RWPE2 (cell line): ENCODE results near the gene FRMD4B.

ENCODE experiments used
- ATAC-seq: fragments of 200-7000 bp; cut with Tn5 transposase; 3 replicates; pipeline ENCODE4 v1.9.1; 2021; ENCODE audit warnings: low read depth
- DNase-seq: peaks from one replicate; pipeline ENCODE4 v3.0.0-alpha.2; 2020; ENCODE audit warnings: low spot score
- H3K27ac ChIP-seq: fragments of 450-650 bp; 2 replicates; pipeline ENCODE4 v1.5.1; 2017; ENCODE audit warnings: mild to moderate bottlenecking; ENCODE audit not compliant: poor library complexity, severe bottlenecking
- H3K27me3 ChIP-seq: fragments of 250-450 bp; sonication (Bioruptor Pico); 2 replicates; pipeline ENCODE4 v1.5.1; 2021; ENCODE audit warnings: mild to moderate bottlenecking, moderate library complexity; ENCODE audit not compliant: insufficient read depth, poor library complexity, severe bottlenecking
- H3K36me3 ChIP-seq: fragments of 250-450 bp; sonication (Bioruptor Pico); 2 replicates; pipeline ENCODE4 v1.5.1; 2020; ENCODE audit warnings: low read depth, mild to moderate bottlenecking, moderate library complexity
- H3K4me1 ChIP-seq: fragments of 250-450 bp; sonication (Bioruptor Pico); 2 replicates; pipeline ENCODE4 v1.5.1; 2021; ENCODE audit warnings: mild to moderate bottlenecking, moderate library complexity; ENCODE audit not compliant: insufficient read depth, poor library complexity, severe bottlenecking
- H3K4me3 ChIP-seq: fragments of 250-450 bp; sonication (Bioruptor Pico); 2 replicates; pipeline ENCODE4 v1.5.1; 2021; ENCODE audit warnings: mild to moderate bottlenecking, moderate library complexity; ENCODE audit not compliant: severe bottlenecking
- H3K9me3 ChIP-seq: fragments of 250-450 bp; sonication (Bioruptor Pico); 2 replicates; pipeline ENCODE4 v1.5.1; 2021; ENCODE audit warnings: mild to moderate bottlenecking, moderate library complexity; ENCODE audit not compliant: severe bottlenecking
- CTCF ChIP-seq: fragments of 450-650 bp; IDR thresholded peaks from one replicate; pipeline ENCODE4 v1.5.1; 2017; ENCODE audit warnings: mild to moderate bottlenecking, moderate library complexity; ENCODE audit not compliant: poor library complexity, severe bottlenecking

The FRMD4B gene

GRCh38 chr3:69385723-69386555 is at the start of gene FRMD4B:
TSS of gene FRMD4B (minus strand) at chr3:69386088. CDS start at chr3:69385989, 99 bp downstream.
- H3K27ac ChIP-seq: peak within 1 kb of the TSS; percentile 32

GRCh38 chr3:69433969-69434325 is 48.1 kb upstream of the FRMD4B start:
- Histone ChIP-seq H3K36me3 (peaks cover 23% of the 10 kb centered on the region), H3K27me3 (no peaks in the 10 kb centered on the region), H3K9me3 (no peaks in the 10 kb centered on the region), H3K4me3 (no peak overlapping the region), H3K4me1 (peaks cover 18% of the 10 kb centered on the region), H3K27ac (peak overlapping the region; percentile 28)
- ATAC-seq: peak; percentile 64
- DNase-seq: no peak
- TF ChIP-seq CTCF: no peak

More at GRCh38 chr3:69385723-69386555, at the start of gene FRMD4B:
- ATAC-seq (peak; percentile 72), DNase-seq (no peak)
- peak; percentile 33 for TF ChIP-seq CTCF
- Histone ChIP-seq H3K4me1 (peaks cover 18% of the 10 kb centered on the region), H3K36me3 (no peaks in the 10 kb centered on the region; the same call in 1 of the 2 replicates), H3K9me3 (no peaks in the 10 kb centered on the region), H3K4me3 (peak within 1 kb of the TSS; percentile 13), H3K27me3 (no peaks in the 10 kb centered on the region)

- no peaks in the 10 kb centered on the region for H3K27me3 ChIP-seq
- H3K4me1 ChIP-seq: peaks cover 18% of the 10 kb centered on the region
- peaks cover 23% of the 10 kb centered on the region for H3K36me3 ChIP-seq
- no peak overlapping the region for H3K4me3 ChIP-seq
- peak; percentile 25; the same call in 1 of the 3 replicates for ATAC-seq
- H3K9me3 ChIP-seq: no peaks in the 10 kb centered on the region
- no peak for TF ChIP-seq CTCF
- DNase-seq: no peak
- peak overlapping the region; percentile 28 for H3K27ac ChIP-seq
Measured at GRCh38 chr3:69433121-69433968, 47.5 kb upstream of the FRMD4B start.

- no peaks in the 10 kb centered on the region for H3K9me3 ChIP-seq
- peaks cover 6% of the 10 kb centered on the region for H3K4me1 ChIP-seq
- no peak overlapping the region for H3K4me3 ChIP-seq
- DNase-seq (no peak), ATAC-seq (no peak)
- H3K36me3 ChIP-seq: peaks cover 29% of the 10 kb centered on the region
- peak overlapping the region; percentile 1 for H3K27ac ChIP-seq
- TF ChIP-seq CTCF: no peak
- H3K27me3 ChIP-seq: no peaks in the 10 kb centered on the region
Measured at GRCh38 chr3:69428657-69429255, 42.9 kb upstream of the FRMD4B start.
